Astrocyte (in vitro differentiated cells and primary cell): ENCODE measurements around the gene LEO1.

Source experiments
- CTCF ChIP-seq: IDR thresholded peaks from 2 replicates; pipeline ENCODE4 v1.5.1; 2011; ENCODE audit warnings: low read depth, mild to moderate bottlenecking, inconsistent platforms, low read length, moderate library complexity; ENCODE audit not compliant: insufficient read depth
- EZH2 ChIP-seq: IDR thresholded peaks from 2 replicates; pipeline ENCODE4 v1.6.1; 2012; ENCODE audit warnings: mild to moderate bottlenecking, low read length, inconsistent platforms; ENCODE audit not compliant: insufficient read depth

GRCh38 chr15:51917493-51917892 lies 54.1 kb downstream of the LEO1 start:
- peak; percentile 16 for TF ChIP-seq CTCF
- no peak for TF ChIP-seq EZH2
